Nephron progenitor cell (in vitro differentiated cells): ENCODE results near the gene SLC18A3.

ENCODE experiments used
- DNase-seq: peaks from one replicate; pipeline ENCODE4 v3.0.0; 2021
- H3K27ac Mint-ChIP-seq: 2 replicates; pipeline ENCODE4 v1.8.0; 2021; ENCODE audit warnings: mild to moderate bottlenecking, moderate library complexity, mixed read lengths
- H3K27me3 Mint-ChIP-seq: 2 replicates; pipeline ENCODE4 v1.8.0; 2021; ENCODE audit warnings: mild to moderate bottlenecking, low read depth, mixed read lengths; ENCODE audit not compliant: poor library complexity
- H3K36me3 Mint-ChIP-seq: 2 replicates; pipeline ENCODE4 v1.8.0; 2021; ENCODE audit warnings: low read depth, mixed read lengths
- H3K4me1 Mint-ChIP-seq: 2 replicates; pipeline ENCODE4 v1.8.0; 2021; ENCODE audit warnings: mixed read lengths
- H3K4me3 Mint-ChIP-seq: 2 replicates; pipeline ENCODE4 v1.8.0; 2021; ENCODE audit warnings: mild to moderate bottlenecking, moderate library complexity, mixed read lengths
- H3K9me3 Mint-ChIP-seq: 2 replicates; pipeline ENCODE4 v1.8.0; 2021; ENCODE audit warnings: mild to moderate bottlenecking, moderate library complexity, mixed read lengths
- TF ChIP-seq, protein P1 (sequence below): fragments of 200-600 bp; sonication (generic); IDR thresholded peaks from 2 replicates; pipeline ENCODE4 v1.5.0; 2021; ENCODE audit warnings: antibody characterized with exemption

SLC18A3 gene

DNA sequence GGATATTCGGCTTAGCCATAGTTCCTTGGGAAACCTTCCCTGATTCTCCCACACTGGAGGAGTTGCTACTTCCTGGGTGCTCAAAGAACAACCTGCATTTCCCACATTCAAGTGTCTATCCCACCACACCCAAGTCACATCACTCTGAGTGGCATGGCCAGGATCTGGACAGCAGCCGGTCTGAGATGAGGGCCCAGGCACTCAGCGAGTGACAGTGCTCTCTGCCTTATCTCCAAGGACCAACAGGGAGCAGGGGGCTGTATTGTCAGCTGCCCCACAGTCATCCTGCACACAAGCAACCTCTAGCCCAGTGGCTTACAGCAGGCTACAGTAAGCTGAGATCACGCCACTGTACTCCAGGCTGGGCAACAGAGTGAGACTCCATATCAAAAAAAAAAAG lies 16.1 kb upstream of the SLC18A3 start:
- Mint-ChIP-seq H3K9me3 (no peaks in the 10 kb centered on the region), H3K27me3 (peaks cover 65% of the 10 kb centered on the region), H3K4me1 (no peaks in the 10 kb centered on the region), H3K4me3 (no peak overlapping the region), H3K27ac (no peak overlapping the region), H3K36me3 (no peaks in the 10 kb centered on the region)
- no peak for DNase-seq
- TF ChIP-seq, protein P1, sequence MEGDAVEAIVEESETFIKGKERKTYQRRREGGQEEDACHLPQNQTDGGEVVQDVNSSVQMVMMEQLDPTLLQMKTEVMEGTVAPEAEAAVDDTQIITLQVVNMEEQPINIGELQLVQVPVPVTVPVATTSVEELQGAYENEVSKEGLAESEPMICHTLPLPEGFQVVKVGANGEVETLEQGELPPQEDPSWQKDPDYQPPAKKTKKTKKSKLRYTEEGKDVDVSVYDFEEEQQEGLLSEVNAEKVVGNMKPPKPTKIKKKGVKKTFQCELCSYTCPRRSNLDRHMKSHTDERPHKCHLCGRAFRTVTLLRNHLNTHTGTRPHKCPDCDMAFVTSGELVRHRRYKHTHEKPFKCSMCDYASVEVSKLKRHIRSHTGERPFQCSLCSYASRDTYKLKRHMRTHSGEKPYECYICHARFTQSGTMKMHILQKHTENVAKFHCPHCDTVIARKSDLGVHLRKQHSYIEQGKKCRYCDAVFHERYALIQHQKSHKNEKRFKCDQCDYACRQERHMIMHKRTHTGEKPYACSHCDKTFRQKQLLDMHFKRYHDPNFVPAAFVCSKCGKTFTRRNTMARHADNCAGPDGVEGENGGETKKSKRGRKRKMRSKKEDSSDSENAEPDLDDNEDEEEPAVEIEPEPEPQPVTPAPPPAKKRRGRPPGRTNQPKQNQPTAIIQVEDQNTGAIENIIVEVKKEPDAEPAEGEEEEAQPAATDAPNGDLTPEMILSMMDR: no peak

DNA sequence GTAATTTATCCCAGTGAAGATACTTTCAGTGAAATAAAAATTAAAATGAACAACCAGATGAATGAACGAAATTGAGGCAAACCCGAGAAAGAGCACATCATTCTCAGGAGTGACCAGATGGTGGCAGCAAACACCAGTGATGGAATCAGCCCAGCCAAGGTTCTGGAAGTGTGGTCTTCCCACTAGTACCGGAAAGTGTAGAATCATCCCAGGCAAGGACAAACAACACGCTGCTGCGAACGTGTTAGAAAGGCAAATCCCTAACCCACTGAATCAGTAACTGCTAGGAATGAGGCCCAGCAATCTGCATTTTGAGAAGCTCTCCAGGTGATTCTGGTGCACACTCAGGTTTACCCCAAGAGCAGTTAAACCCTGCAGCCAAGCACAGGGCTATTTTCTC lies 15.5 kb upstream of the SLC18A3 start:
- DNase-seq: peak; percentile 66
- TF ChIP-seq, protein P1: peak; percentile 83
- Mint-ChIP-seq H3K4me1 (no peaks in the 10 kb centered on the region), H3K9me3 (no peaks in the 10 kb centered on the region), H3K27ac (no peak overlapping the region), H3K4me3 (no peak overlapping the region), H3K36me3 (no peaks in the 10 kb centered on the region), H3K27me3 (peaks cover 63% of the 10 kb centered on the region)

DNA sequence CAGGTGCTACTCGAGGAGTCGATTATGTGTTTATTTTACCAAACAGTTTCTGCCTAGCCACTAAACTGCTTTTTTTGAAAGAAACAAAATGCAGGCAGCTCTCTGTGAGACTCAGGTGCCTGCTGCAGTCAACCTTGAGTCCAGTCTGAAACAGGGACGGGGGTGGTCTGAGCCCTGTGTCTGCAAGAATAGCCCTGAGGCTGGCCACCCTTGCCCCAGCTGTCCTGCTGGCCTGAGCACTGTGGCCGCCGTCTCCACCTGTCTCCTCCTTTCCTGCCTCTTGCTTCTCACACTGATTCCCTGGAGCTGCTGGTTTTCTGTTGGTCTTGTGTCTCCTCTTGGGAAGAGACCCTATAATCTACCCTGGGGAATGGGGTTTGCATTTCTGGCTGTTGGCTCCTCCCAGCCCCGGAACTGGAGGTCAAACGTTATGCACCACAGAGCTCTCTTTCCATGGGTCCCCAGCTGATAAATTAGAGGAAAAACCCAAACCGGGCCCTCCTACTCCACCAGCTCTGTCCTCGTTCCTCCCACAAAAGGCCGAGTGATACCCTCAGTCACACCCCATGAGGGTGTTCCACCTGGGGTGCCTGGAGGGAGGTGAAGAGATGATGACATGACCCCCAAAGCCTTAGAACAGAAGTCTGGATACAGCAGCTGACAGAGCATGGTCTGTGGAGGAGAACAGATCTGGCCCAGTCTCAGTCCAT lies 15.0 kb upstream of the SLC18A3 start:
- no peak for DNase-seq
- no peaks in the 10 kb centered on the region for H3K36me3 Mint-ChIP-seq
- peaks cover 66% of the 10 kb centered on the region for H3K27me3 Mint-ChIP-seq
- H3K27ac Mint-ChIP-seq: no peak overlapping the region
- no peaks in the 10 kb centered on the region for H3K4me1 Mint-ChIP-seq
- no peak overlapping the region for H3K4me3 Mint-ChIP-seq
- TF ChIP-seq, protein P1: no peak
- no peaks in the 10 kb centered on the region for H3K9me3 Mint-ChIP-seq

DNA sequence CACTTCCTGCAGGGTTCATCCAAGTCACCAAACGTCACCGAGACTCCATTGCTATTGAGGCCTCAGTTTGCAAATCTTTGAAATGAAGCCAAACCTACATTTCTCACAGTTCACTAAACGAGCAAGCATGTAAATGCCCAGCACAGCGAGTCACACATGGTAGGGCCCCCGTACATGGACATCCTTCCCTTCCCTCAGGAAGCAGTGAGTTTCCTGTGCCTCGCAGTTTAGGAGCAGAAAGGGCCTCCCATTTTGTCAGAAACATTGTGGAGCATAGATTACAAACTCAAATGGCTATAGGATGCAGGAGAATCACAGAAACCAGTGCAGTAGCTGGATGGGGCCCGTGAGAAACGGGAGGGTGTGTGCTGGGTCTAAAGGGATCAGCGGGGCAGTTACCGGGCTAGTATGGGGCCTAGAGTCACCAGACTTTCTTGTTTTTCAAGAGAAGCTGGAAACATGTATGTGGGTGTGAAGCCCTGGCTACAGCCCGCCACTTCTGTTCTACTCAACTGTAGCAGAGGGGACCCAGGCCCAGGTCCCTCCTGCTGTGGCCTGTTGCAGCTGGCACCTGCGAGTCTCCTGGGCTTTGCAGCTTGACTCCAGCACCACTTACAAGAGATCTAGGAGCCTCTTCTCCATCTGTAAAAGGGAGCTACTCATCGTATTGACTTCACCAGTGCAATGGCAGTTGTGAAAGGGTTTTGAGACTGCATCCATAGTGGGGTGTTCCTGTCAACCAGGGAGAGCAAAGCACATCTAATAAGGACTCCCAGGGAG lies 14.2 kb upstream of the SLC18A3 start:
- H3K4me3 Mint-ChIP-seq: no peak overlapping the region
- no peak for DNase-seq
- H3K4me1 Mint-ChIP-seq: no peaks in the 10 kb centered on the region
- no peaks in the 10 kb centered on the region for H3K36me3 Mint-ChIP-seq
- no peak overlapping the region for H3K27ac Mint-ChIP-seq
- H3K27me3 Mint-ChIP-seq: peaks cover 73% of the 10 kb centered on the region
- H3K9me3 Mint-ChIP-seq: no peaks in the 10 kb centered on the region
- TF ChIP-seq, protein P1: no peak

DNA sequence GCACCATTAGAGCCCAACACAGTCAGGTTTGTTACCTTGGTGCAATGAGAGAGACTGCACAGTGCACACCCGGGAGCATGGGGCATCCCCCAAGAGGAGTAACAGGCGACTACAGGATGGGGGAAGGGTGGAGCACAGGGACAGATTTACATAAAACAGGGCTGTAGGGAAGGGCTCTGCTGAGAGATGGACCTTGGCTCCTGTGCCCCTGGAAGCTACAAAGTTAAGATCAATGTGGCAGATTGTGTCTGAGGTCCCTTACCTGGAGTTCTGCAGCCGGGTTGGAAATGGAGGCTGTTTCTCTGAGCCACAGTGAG lies 13.7 kb upstream of the SLC18A3 start:
- DNase-seq: no peak
- Mint-ChIP-seq H3K36me3 (no peaks in the 10 kb centered on the region), H3K27ac (no peak overlapping the region), H3K9me3 (no peaks in the 10 kb centered on the region), H3K4me1 (no peaks in the 10 kb centered on the region), H3K4me3 (no peak overlapping the region), H3K27me3 (peaks cover 78% of the 10 kb centered on the region)
- TF ChIP-seq, protein P1: no peak

DNA sequence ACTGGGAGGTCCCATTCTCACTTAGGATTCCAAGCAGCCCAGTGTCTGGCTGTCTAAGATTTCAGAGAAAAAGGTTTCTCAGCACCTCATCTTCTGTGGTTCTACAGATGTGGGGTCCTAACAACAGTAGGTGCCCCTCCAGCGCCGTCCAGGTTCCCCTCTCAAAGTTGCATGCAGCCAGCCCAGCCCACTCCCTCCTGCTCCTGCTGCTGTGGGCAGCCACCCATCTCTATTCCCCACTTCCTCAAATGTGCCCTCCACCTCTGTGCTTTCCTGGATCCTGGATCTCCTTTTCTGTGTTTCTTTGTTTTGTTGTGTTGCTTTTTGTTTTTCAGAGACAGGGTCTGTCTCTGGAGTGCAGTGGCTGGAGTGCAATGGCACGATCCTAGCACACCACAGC lies 13.3 kb upstream of the SLC18A3 start:
- TF ChIP-seq, protein P1: no peak
- H3K36me3 Mint-ChIP-seq: no peaks in the 10 kb centered on the region
- no peak for DNase-seq
- H3K9me3 Mint-ChIP-seq: no peaks in the 10 kb centered on the region
- no peak overlapping the region for H3K27ac Mint-ChIP-seq
- no peaks in the 10 kb centered on the region for H3K4me1 Mint-ChIP-seq
- no peak overlapping the region for H3K4me3 Mint-ChIP-seq
- peaks cover 82% of the 10 kb centered on the region for H3K27me3 Mint-ChIP-seq
